ENCODE measurements around the gene RNF215.

Gene RNF215

DNA sequence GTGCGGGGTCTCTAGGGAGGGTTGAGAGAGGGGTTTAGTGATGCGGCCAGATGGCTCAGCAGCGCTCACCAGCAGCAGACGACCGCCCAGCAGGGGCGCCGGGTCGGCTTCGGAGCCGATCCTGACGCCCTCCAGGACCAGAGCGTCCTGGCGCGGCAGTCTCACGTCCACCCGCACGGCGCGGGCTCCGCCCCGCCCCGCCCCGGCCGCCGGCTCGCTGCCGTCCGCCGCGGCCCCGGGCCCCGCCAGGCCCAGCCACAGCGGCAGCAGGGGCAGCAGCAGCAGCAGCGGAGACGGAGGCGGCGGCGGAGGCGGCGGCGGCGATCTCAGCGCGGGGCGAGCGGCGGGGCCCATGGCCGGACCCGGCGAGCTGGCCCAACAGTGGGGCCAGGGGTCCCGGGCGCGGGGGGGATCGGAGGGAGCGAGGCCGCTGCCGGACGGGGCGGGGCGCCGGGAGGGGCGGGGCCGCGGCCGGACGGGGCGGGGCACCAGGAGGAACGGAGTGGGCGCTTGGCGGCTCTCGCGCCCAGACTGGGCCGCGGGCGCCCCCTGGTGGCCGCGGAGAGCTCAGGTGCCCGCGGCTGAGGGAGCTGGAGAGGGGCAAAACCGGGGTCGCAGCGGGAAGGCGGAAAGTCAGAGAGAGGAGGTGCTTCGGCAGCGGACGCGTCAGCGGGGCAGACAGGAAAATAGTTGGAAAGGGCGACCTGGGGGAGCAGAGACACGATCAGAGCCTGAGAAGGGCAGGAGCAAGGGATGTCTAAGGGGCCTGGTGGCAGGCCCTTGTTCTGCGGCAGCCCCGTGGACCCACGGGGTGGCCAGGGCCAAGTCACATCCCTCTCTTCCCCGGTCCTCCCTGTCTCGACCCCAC is at the start of gene RNF215:
TSS of gene RNF215 (minus strand) at position 452 of the 868 bp plus-strand sequence. CDS start at position 354, 98 bp downstream.
- DNase-seq (ENCODE audit: low spot score): peak; percentile 62

GRCh38 chr22:30436196-30436595 is 49.0 kb upstream of the RNF215 start:
- DNase-seq (ENCODE audit: low spot score): no peak

GRCh38 chr22:30435674-30436126 is 48.5 kb upstream of the RNF215 start:
- no peak for DNase-seq (ENCODE audit: low spot score)

GRCh38 chr22:30434843-30435242 is 47.6 kb upstream of the RNF215 start:
- peak; percentile 42 for DNase-seq (ENCODE audit: low spot score)

- DNase-seq (ENCODE audit: low spot score): no peak
Measured at GRCh38 chr22:30433773-30434172, 46.6 kb upstream of the RNF215 start.

GRCh38 chr22:30433227-30433626 is 46.0 kb upstream of the RNF215 start:
- no peak for DNase-seq (ENCODE audit: low spot score)

GRCh38 chr22:30432520-30432919 is 45.3 kb upstream of the RNF215 start:
- DNase-seq (ENCODE audit: low spot score): no peak

GRCh38 chr22:30432096-30432495 is 44.9 kb upstream of the RNF215 start:
- no peak for DNase-seq (ENCODE audit: low spot score)

DNA sequence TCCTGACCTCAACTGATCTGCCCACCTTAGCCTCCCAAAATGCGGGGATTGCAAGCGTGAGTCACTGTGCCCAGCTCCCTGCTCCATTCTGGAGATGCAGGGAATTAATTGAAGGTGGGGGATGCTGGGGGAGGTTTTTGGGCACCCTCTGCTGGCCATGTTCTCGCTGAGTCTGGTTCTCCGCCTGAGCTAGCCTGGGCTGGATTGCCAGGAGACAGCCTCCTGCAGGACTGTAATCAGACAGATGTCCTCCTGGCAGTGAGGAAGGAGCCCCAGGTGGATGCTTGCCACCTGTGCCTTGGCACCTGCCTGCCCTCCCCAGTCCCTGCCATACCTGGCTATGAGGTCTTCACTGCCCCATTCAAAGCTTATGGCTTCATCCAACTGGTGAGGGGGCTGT is 43.7 kb upstream of the RNF215 start:
- no peak for DNase-seq (ENCODE audit: low spot score)

- no peak for DNase-seq (ENCODE audit: low spot score)
Measured at GRCh38 chr22:30429887-30430286, 42.7 kb upstream of the RNF215 start.

- DNase-seq (ENCODE audit: low spot score): no peak
Measured at GRCh38 chr22:30427871-30428270, 40.7 kb upstream of the RNF215 start.

DNA sequence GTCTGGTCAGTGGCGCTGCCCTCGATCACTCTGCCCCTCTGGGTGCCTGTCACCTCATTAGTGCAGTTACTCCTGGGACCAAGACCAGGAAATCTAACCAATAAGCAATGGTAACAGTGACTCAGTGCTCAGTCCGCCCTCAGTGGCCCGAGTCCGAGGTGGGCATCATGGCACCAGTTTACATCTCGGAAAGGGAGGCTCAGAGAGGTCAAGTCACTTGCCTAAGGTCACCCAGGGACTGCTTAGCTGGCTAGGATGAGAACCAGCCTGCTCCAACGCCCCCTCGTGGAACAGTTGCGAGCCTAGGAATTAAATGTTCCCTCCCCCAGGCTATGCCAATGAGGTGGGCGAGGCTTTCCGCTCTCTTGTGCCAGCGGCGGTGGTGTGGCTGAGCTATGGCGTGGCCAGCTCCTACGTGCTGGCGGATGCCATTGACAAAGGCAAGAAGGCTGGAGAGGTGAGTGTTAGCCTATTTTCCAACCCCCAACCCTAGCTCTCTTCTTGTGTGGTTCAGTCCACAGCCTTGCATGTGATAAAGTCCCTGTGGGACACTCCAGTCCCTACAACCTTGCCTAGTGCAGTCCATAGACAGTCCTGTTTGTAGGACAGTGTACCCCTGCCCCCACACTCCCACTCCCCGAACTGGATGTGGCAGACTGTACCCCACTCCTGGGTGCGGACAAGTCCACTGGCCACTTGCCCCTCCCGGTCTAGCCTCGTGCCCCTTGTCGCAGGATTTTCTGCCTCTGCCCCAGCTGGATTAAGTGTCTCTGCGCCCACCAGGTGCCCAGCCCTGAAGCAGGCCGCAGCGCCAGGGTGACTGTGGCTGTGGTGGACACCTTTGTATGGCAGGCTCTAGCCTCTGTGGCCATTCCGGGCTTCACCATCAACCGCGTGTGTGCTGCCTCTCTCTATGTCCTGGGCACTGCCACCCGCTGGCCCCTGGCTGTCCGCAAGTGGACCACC is 39.5 kb upstream of the RNF215 start:
- peak; percentile 87 for DNase-seq (ENCODE audit: low spot score)

GRCh38 chr22:30425616-30426387 is 38.6 kb upstream of the RNF215 start, which contains the start of gene MTFP1:
MTFP1 (plus strand) TSS chr22:30425768; CDS start chr22:30425880, 112 bp downstream.
- DNase-seq (ENCODE audit: low spot score): peak; percentile 75

DNA sequence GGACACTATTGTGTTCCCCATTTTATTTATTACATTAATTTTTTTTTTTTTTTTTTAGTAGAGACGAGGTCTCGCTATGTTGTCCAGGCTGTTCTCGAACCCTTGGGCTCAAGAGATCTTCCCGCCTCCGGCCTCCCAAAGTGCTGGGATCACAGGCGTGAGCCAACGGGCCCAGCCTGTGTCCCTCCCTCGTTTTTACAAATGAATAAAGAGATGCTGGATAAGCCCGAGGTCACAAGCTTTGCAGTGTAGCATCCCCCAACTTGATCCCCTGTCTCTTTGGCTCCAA is 38.1 kb upstream of the RNF215 start:
- DNase-seq (ENCODE audit: low spot score): no peak

GRCh38 chr22:30424534-30425326 is 37.5 kb upstream of the RNF215 start:
- peak; percentile 23 for DNase-seq (ENCODE audit: low spot score)

GRCh38 chr22:30423959-30424533 is 36.8 kb upstream of the RNF215 start:
- DNase-seq (ENCODE audit: low spot score): peak; percentile 99

DNA sequence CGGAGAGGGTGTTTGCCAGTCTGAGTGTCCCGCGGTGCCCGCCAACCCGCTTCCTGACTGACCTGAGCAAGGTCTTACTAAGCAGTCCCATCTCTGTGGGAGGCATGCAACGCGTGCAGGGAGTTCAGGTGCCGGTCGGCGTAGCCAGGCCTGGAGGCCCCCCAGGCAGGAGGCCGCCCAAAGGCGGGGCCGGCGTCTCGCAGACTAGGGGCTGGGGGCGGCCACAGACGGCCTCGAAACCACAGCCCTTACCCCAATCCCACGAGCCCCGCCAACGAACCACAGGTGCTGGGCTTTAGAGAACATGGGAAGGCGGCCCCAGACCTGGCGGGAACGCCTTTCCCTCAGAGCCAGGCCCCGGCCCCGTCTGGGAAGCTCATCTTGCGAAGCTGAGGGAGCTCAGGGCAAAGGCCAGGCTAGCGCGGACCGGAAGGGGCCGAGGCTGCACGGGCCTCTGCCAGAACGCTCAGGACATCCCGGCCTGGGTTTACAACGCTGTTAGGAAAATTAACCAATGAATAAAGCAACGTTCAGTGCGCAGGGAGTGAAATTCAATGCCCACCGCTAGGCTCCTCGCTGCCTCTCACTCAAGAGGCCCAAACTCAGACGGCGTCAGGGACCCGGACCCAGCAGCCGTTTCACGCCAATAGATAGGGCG is 36.2 kb upstream of the RNF215 start:
- peak; percentile 45 for DNase-seq (ENCODE audit: low spot score)

- peak; percentile 86 for DNase-seq (ENCODE audit: low spot score)
Measured at GRCh38 chr22:30422481-30423300, 35.5 kb upstream of the RNF215 start.
